Measurements from ENCODE around the gene NKD2. TPM values are rescaled to one million over a fixed set of nuclear protein-coding genes. Genes with fewer than 3 reads are reported as not detected.

The NKD2 gene
- total RNA-seq, 1 experiment from 2014 or later = 0.21 TPM

GRCh38 chr5:1012313-1012841, 3.8 kb downstream of the NKD2 start:
- CTCF ChIA-PET = no interaction called here

GRCh38 chr5:1012900-1013237, 4.3 kb downstream of the NKD2 start:
- Mint-ChIP-seq H3K9me3 (ENCODE audit: unreplicated experiment) (no peaks in the 10 kb centered on the region), H3K36me3 (ENCODE audit: insufficient read depth, unreplicated experiment) (no peaks in the 10 kb centered on the region), H3K27me3 (ENCODE audit: insufficient read depth, unreplicated experiment) (peaks cover 37% of the 10 kb centered on the region), H3K4me1 (ENCODE audit: insufficient read depth, unreplicated experiment) (peaks cover 4% of the 10 kb centered on the region), H3K4me3 (ENCODE audit: unreplicated experiment) (no peak overlapping the region), H3K27ac (ENCODE audit: low read depth, unreplicated experiment) (no peak overlapping the region)
- ChIA-PET CTCF (no interaction called here), POLR2A (no interaction called here)
- intact Hi-C loops (cut with micrococcal nuclease) = no loop called here
- no TSS peak for BruUV-seq (replicated peaks)
- no peak for DNase-seq (ENCODE audit: unreplicated experiment)
- TF ChIP-seq CTCF (IDR thresholded peaks at IDR 0.05; ENCODE audit: unreplicated experiment) = no peak

More at GRCh38 chr5:1012313-1012841, 3.8 kb downstream of the NKD2 start:
- Mint-ChIP-seq H3K9me3 (ENCODE audit: unreplicated experiment) (no peaks in the 10 kb centered on the region), H3K27ac (ENCODE audit: low read depth, unreplicated experiment) (no peak overlapping the region), H3K27me3 (ENCODE audit: insufficient read depth, unreplicated experiment) (peaks cover 41% of the 10 kb centered on the region), H3K36me3 (ENCODE audit: insufficient read depth, unreplicated experiment) (no peaks in the 10 kb centered on the region), H3K4me1 (ENCODE audit: insufficient read depth, unreplicated experiment) (peaks cover 7% of the 10 kb centered on the region), H3K4me3 (ENCODE audit: unreplicated experiment) (no peak overlapping the region)
- TF ChIP-seq CTCF (IDR thresholded peaks at IDR 0.05; ENCODE audit: unreplicated experiment) = no peak
- BruUV-seq (replicated peaks) = no TSS peak
- DNase-seq (ENCODE audit: unreplicated experiment) = no peak
- POLR2A ChIA-PET = no interaction called here
- intact Hi-C loops (cut with micrococcal nuclease) = no loop called here

GRCh38 chr5:1013238-1013947, 4.8 kb downstream of the NKD2 start:
- H3K4me1 Mint-ChIP-seq (ENCODE audit: insufficient read depth, unreplicated experiment) = no peaks in the 10 kb centered on the region
- CTCF ChIA-PET = interaction anchor here (1.4 kb wide), 1 partner anchor 90 kb away, joined by 4 read pairs; no protein-coding TSS in a partner anchor
- no peak for DNase-seq (ENCODE audit: unreplicated experiment)
- TF ChIP-seq CTCF (IDR thresholded peaks at IDR 0.05; ENCODE audit: unreplicated experiment) = no peak
- H3K27me3 Mint-ChIP-seq (ENCODE audit: insufficient read depth, unreplicated experiment) = peaks cover 31% of the 10 kb centered on the region
- intact Hi-C loops (cut with micrococcal nuclease) = no loop called here
- H3K27ac Mint-ChIP-seq (ENCODE audit: low read depth, unreplicated experiment) = no peak overlapping the region
- no peaks in the 10 kb centered on the region for H3K36me3 Mint-ChIP-seq (ENCODE audit: insufficient read depth, unreplicated experiment)
- POLR2A ChIA-PET = no interaction called here
- no peak overlapping the region for H3K4me3 Mint-ChIP-seq (ENCODE audit: unreplicated experiment)
- no peaks in the 10 kb centered on the region for H3K9me3 Mint-ChIP-seq (ENCODE audit: unreplicated experiment)
- BruUV-seq (replicated peaks) = no TSS peak

DNA sequence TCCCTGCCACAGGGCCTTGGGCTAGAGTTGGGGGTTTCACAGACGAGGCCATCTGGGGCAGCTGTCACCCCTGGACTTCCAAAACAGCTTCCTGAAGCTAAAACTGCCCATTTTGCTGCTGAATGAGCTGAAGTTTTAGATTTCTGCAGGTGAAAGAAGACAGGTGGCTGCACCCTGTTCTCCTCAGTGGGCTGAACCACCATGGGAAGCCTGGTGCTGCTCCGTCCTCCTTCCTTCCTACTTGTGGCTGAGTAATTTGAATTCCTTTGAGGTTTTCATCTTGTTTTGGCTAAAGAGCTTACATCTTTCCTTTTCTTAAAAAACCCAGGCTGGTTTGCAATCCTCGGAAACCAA, 5.3 kb downstream of the NKD2 start:
- intact Hi-C loops (cut with micrococcal nuclease) = no loop called here

More for the DNA sequence above, 5.3 kb downstream of the NKD2 start:
- no peak overlapping the region for H3K27ac Mint-ChIP-seq (ENCODE audit: low read depth, unreplicated experiment)
- ChIA-PET POLR2A (no interaction called here), CTCF (interaction anchor here (0.7 to 1.4 kb wide), 2 partner anchors 90 to 746 kb away, joined by 3 to 4 read pairs; no protein-coding TSS in a partner anchor)
- no peaks in the 10 kb centered on the region for H3K4me1 Mint-ChIP-seq (ENCODE audit: insufficient read depth, unreplicated experiment)
- no peak for TF ChIP-seq CTCF (IDR thresholded peaks at IDR 0.05; ENCODE audit: unreplicated experiment)
- H3K27me3 Mint-ChIP-seq (ENCODE audit: insufficient read depth, unreplicated experiment) = peaks cover 30% of the 10 kb centered on the region
- DNase-seq (ENCODE audit: unreplicated experiment) = no peak
- no peak overlapping the region for H3K4me3 Mint-ChIP-seq (ENCODE audit: unreplicated experiment)
- H3K9me3 Mint-ChIP-seq (ENCODE audit: unreplicated experiment) = no peaks in the 10 kb centered on the region
- no peaks in the 10 kb centered on the region for H3K36me3 Mint-ChIP-seq (ENCODE audit: insufficient read depth, unreplicated experiment)
- BruUV-seq (replicated peaks) = no TSS peak
